ENCODE measurements around the gene CNOT4. TPM values are rescaled to one million over a fixed set of nuclear protein-coding genes. Genes with fewer than 3 reads are reported as not detected.

Gene CNOT4
- total RNA-seq (10 to 100 TPM; 34.0 to 34.5 TPM), total RNA-seq (28.7 to 36.0 reads per million in 2 donors)

- DNase-seq (peak; percentile 86 to 98 (median 96)), ATAC-seq (peak; percentile 97)
- H3K27ac Mint-ChIP-seq: no peak within 1 kb of the TSS
- no peaks in the 10 kb centered on the region for H3K36me3 Mint-ChIP-seq (ENCODE audit: low read depth)
- no peaks in the 10 kb centered on the region for H3K9me3 ChIP-seq (ENCODE audit: control insufficient read depth, low read length, poor library complexity, severe bottlenecking)
- peaks cover 3% of the 10 kb centered on the region for H3K4me1 Mint-ChIP-seq
- no peaks in the 10 kb centered on the region for H3K27me3 Mint-ChIP-seq
- no peak within 1 kb of the TSS for H3K4me3 Mint-ChIP-seq
Measured at GRCh38 chr7:135509839-135510591, at the start of gene CNOT4. CNOT4 (minus strand) TSS chr7:135510102; CDS start chr7:135438331, 71,771 bp downstream.

GRCh38 chr7:135558881-135559280 lies 49.0 kb upstream of the CNOT4 start:
- ATAC-seq (no peak), DNase-seq (no peak)
- Mint-ChIP-seq H3K4me3 (no peak overlapping the region), H3K4me1 (peaks cover 23% of the 10 kb centered on the region), H3K36me3 (ENCODE audit: low read depth) (peaks cover 9% of the 10 kb centered on the region), H3K27me3 (peaks cover 12% of the 10 kb centered on the region), H3K27ac (no peak overlapping the region)
- H3K9me3 ChIP-seq (ENCODE audit: control insufficient read depth, low read length, poor library complexity, severe bottlenecking): no peaks in the 10 kb centered on the region

- Mint-ChIP-seq H3K4me1 (peaks cover 25% of the 10 kb centered on the region), H3K4me3 (no peak overlapping the region), H3K27ac (no peak overlapping the region), H3K27me3 (peaks cover 17% of the 10 kb centered on the region), H3K36me3 (ENCODE audit: low read depth) (peaks cover 11% of the 10 kb centered on the region)
- ATAC-seq: peak; percentile 67
- DNase-seq: peak; percentile 38 to 58 (median 49)
- no peaks in the 10 kb centered on the region for H3K9me3 ChIP-seq (ENCODE audit: control insufficient read depth, low read length, poor library complexity, severe bottlenecking)
Measured at GRCh38 chr7:135558337-135558767, 48.5 kb upstream of the CNOT4 start.

GRCh38 chr7:135557455-135558336 lies 47.8 kb upstream of the CNOT4 start, which contains the start of gene NUP205:
NUP205 (plus strand) TSS chr7:135557917; CDS start chr7:135557945, 28 bp downstream.
- peaks cover 9% of the 10 kb centered on the region for H3K36me3 Mint-ChIP-seq (ENCODE audit: low read depth)
- H3K27ac Mint-ChIP-seq: no peak within 1 kb of the TSS
- ATAC-seq (peak; percentile 92), DNase-seq (peak; percentile 51 to 73 (median 61))
- peaks cover 22% of the 10 kb centered on the region for H3K4me1 Mint-ChIP-seq
- H3K4me3 Mint-ChIP-seq: peak within 1 kb of the TSS; percentile 31
- H3K27me3 Mint-ChIP-seq: peaks cover 19% of the 10 kb centered on the region
- H3K9me3 ChIP-seq (ENCODE audit: control insufficient read depth, low read length, poor library complexity, severe bottlenecking): no peaks in the 10 kb centered on the region

GRCh38 chr7:135553346-135553745 lies 43.4 kb upstream of the CNOT4 start:
- Mint-ChIP-seq H3K27me3 (peaks cover 32% of the 10 kb centered on the region), H3K36me3 (ENCODE audit: low read depth) (peaks cover 7% of the 10 kb centered on the region), H3K4me1 (peaks cover 7% of the 10 kb centered on the region), H3K27ac (no peak overlapping the region), H3K4me3 (no peak overlapping the region)
- H3K9me3 ChIP-seq (ENCODE audit: control insufficient read depth, low read length, poor library complexity, severe bottlenecking): no peaks in the 10 kb centered on the region
- ATAC-seq: no peak
- no peak for DNase-seq

- Mint-ChIP-seq H3K27ac (no peak overlapping the region), H3K4me1 (peaks cover 7% of the 10 kb centered on the region), H3K27me3 (peaks cover 40% of the 10 kb centered on the region), H3K4me3 (no peak overlapping the region), H3K36me3 (ENCODE audit: low read depth) (peaks cover 7% of the 10 kb centered on the region)
- H3K9me3 ChIP-seq (ENCODE audit: control insufficient read depth, low read length, poor library complexity, severe bottlenecking): no peaks in the 10 kb centered on the region
- DNase-seq (no peak), ATAC-seq (no peak)
Measured at GRCh38 chr7:135552148-135552547, 42.2 kb upstream of the CNOT4 start.

- Mint-ChIP-seq H3K27me3 (peaks cover 31% of the 10 kb centered on the region), H3K27ac (no peak overlapping the region), H3K4me3 (no peak overlapping the region), H3K4me1 (peaks cover 5% of the 10 kb centered on the region), H3K36me3 (ENCODE audit: low read depth) (peaks cover 5% of the 10 kb centered on the region)
- no peak for DNase-seq
- ATAC-seq: no peak
- no peaks in the 10 kb centered on the region for H3K9me3 ChIP-seq (ENCODE audit: control insufficient read depth, low read length, poor library complexity, severe bottlenecking)
Measured at GRCh38 chr7:135550196-135550595, 40.3 kb upstream of the CNOT4 start.

- Mint-ChIP-seq H3K4me3 (no peak overlapping the region), H3K27me3 (peaks cover 14% of the 10 kb centered on the region), H3K4me1 (no peaks in the 10 kb centered on the region), H3K27ac (no peak overlapping the region), H3K36me3 (ENCODE audit: low read depth) (no peaks in the 10 kb centered on the region)
- DNase-seq (no peak), ATAC-seq (no peak)
- no peaks in the 10 kb centered on the region for H3K9me3 ChIP-seq (ENCODE audit: control insufficient read depth, low read length, poor library complexity, severe bottlenecking)
Measured at GRCh38 chr7:135541029-135541428, 31.1 kb upstream of the CNOT4 start.

GRCh38 chr7:135539629-135540028 lies 29.7 kb upstream of the CNOT4 start:
- H3K9me3 ChIP-seq (ENCODE audit: control insufficient read depth, low read length, poor library complexity, severe bottlenecking): no peaks in the 10 kb centered on the region
- H3K36me3 Mint-ChIP-seq (ENCODE audit: low read depth): no peaks in the 10 kb centered on the region
- ATAC-seq (no peak), DNase-seq (no peak)
- H3K4me3 Mint-ChIP-seq: no peak overlapping the region
- no peak overlapping the region for H3K27ac Mint-ChIP-seq
- H3K4me1 Mint-ChIP-seq: no peaks in the 10 kb centered on the region
- peaks cover 18% of the 10 kb centered on the region for H3K27me3 Mint-ChIP-seq

- DNase-seq (no peak), ATAC-seq (no peak)
- Mint-ChIP-seq H3K4me1 (no peaks in the 10 kb centered on the region), H3K4me3 (no peak overlapping the region), H3K27me3 (peaks cover 18% of the 10 kb centered on the region), H3K27ac (no peak overlapping the region), H3K36me3 (ENCODE audit: low read depth) (no peaks in the 10 kb centered on the region)
- H3K9me3 ChIP-seq (ENCODE audit: control insufficient read depth, low read length, poor library complexity, severe bottlenecking): no peaks in the 10 kb centered on the region
Measured at GRCh38 chr7:135538376-135538775, 28.5 kb upstream of the CNOT4 start.

GRCh38 chr7:135537905-135538304 lies 28.0 kb upstream of the CNOT4 start:
- H3K9me3 ChIP-seq (ENCODE audit: control insufficient read depth, low read length, poor library complexity, severe bottlenecking): no peaks in the 10 kb centered on the region
- H3K27me3 Mint-ChIP-seq: peaks cover 18% of the 10 kb centered on the region
- no peaks in the 10 kb centered on the region for H3K36me3 Mint-ChIP-seq (ENCODE audit: low read depth)
- no peak for ATAC-seq
- DNase-seq: no peak
- H3K4me1 Mint-ChIP-seq: no peaks in the 10 kb centered on the region
- H3K4me3 Mint-ChIP-seq: no peak overlapping the region
- H3K27ac Mint-ChIP-seq: no peak overlapping the region

GRCh38 chr7:135537453-135537852 lies 27.6 kb upstream of the CNOT4 start:
- no peaks in the 10 kb centered on the region for H3K4me1 Mint-ChIP-seq
- no peak overlapping the region for H3K27ac Mint-ChIP-seq
- peaks cover 18% of the 10 kb centered on the region for H3K27me3 Mint-ChIP-seq
- ATAC-seq: no peak
- no peak overlapping the region for H3K4me3 Mint-ChIP-seq
- no peak for DNase-seq
- no peaks in the 10 kb centered on the region for H3K36me3 Mint-ChIP-seq (ENCODE audit: low read depth)
- H3K9me3 ChIP-seq (ENCODE audit: control insufficient read depth, low read length, poor library complexity, severe bottlenecking): no peaks in the 10 kb centered on the region

- no peaks in the 10 kb centered on the region for H3K9me3 ChIP-seq (ENCODE audit: control insufficient read depth, low read length, poor library complexity, severe bottlenecking)
- ATAC-seq (no peak), DNase-seq (no peak)
- Mint-ChIP-seq H3K27me3 (peaks cover 25% of the 10 kb centered on the region), H3K36me3 (ENCODE audit: low read depth) (no peaks in the 10 kb centered on the region), H3K27ac (no peak overlapping the region), H3K4me3 (no peak overlapping the region), H3K4me1 (no peaks in the 10 kb centered on the region)
Measured at GRCh38 chr7:135536150-135536549, 26.2 kb upstream of the CNOT4 start.
